HG03354 (cell line): ENCODE data around the gene TMEM11.

Source experiments
- ATAC-seq: cut with Tn5 transposase; IDR thresholded peaks from one replicate; pipeline ENCODE4 v1.9.1; 2021; ENCODE audit warnings: mild to moderate bottlenecking; ENCODE audit not compliant: unreplicated experiment, poor library complexity, severe bottlenecking

The TMEM11 gene

DNA sequence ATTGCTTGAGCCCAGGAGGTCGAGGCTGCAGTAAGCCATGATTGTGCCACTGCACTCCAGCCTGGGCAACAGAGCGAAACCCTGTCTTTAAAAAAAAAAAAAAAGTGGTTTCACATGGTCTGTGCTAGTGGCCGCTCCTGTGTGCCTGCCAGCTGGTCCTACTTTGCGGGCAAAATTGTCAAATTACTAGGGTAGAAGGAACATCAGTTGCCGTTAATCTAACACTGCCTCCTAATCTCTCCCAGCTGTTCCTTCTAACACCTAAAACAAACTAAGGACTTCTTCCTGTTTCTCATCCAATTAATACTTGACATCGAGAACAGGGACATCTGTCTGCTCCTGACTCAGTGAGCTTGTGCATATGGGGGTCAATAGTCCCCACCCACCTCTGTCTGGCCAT lies 23.9 kb downstream of the TMEM11 start:
- ATAC-seq = no peak

DNA sequence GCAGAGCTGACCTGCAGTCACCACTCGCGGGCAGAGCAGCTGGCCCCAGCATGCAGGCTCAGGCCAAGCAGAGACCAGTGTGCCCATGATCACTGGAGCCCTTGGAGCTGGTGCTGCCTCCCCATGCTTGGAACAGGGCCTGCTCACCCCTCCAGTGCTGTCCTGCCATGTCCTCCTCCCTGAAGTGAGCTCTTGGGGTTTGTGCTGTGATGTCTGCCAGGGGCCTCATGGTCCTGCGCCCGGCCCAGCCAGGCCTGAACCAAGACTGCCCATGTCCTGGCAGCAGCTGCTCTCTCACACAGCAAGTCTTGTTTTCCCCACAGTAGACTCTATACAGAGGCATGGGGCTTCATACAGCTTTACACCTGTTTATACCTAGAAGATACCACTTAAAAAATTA lies 24.6 kb downstream of the TMEM11 start:
- no peak for ATAC-seq

DNA sequence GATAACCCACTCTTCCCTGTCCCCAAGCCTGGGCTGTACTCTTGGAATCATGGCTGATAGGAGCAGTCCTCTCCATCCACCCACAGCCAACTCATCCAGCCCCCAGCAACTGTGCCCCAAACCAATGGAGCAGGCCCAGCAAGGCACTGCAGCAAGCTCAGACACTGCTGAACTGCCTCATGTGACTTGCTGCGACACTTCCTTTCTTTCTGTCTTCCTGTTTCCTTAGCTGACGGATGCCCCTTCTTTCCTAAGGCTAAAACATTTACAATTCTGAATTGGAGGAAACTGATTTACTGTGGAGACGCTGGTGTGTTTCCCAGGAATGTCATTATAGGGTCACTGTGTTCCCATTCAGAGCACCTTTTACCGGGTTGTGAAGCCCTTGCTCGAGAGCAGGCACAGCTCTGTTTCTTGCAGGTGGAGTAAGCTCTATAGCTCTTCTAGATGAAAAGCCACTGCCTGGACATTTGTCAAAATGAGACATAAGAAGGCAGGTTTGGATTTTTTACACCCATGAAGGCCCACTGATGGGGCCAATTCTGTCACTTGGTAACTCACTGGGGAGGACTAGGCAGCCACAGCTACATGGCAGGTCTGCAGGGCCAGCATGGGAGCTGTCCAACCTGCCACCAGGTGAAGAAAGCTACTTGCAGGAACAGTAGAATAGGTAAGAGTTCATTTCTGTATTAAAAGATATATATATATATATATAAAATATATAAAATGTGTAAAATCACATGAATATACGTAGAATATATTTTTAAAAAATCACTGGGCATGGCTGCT lies 27.4 kb downstream of the TMEM11 start:
- ATAC-seq = no peak

DNA sequence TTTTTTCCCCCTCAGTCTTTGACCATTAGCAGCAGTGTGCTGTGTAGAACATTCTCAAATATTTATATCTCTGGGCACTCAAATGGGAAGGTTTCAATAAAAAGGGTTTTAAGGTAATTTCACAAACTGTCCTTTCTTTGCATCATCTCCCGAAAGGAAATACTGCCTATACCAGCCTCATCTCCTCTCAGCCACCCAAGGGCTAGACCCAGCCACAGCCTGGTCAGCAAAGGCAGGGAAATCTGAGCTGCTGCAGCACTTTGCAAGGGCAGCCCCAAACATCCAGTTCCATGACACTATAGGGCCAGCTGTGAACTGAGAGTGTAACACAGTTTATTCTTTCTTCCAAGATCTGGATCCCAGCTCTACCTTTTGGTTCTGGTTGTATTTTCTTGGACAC lies 28.9 kb downstream of the TMEM11 start:
- ATAC-seq = no peak

DNA sequence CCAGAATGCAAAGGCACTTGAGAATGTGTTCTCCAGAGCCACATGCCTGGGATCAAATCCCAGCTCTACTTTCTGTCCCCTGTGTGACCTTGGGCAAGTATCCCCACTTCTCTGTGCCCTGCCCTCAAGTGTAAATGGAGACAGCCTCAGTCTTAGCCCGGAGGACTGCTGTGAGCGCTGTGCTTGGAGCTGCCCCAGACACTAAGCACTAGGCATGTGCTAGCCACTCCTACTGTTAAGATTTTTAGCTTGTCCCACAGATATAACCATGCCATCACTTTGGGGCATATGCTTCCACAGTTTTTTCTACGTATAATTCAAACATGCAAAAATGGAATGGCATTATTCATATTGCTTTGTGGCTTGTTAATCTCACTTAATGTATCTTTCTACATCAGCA lies 29.4 kb downstream of the TMEM11 start:
- ATAC-seq = no peak

DNA sequence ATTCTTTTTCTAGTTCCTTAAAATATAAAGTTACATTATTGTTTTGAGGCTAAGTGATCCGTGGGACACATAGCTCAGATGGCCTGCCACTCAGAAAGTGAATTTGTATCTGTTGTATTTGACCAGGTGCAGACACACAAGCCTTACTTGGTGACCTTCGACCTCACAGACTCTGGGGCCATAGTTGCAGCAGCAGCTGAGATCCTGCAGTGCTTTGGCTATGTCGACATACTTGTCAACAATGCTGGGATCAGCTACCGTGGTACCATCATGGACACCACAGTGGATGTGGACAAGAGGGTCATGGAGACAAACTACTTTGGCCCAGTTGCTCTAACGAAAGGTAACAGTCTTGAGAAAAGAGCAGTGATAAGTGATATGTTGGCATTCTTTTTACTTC lies 30.5 kb downstream of the TMEM11 start:
- ATAC-seq = no peak

DNA sequence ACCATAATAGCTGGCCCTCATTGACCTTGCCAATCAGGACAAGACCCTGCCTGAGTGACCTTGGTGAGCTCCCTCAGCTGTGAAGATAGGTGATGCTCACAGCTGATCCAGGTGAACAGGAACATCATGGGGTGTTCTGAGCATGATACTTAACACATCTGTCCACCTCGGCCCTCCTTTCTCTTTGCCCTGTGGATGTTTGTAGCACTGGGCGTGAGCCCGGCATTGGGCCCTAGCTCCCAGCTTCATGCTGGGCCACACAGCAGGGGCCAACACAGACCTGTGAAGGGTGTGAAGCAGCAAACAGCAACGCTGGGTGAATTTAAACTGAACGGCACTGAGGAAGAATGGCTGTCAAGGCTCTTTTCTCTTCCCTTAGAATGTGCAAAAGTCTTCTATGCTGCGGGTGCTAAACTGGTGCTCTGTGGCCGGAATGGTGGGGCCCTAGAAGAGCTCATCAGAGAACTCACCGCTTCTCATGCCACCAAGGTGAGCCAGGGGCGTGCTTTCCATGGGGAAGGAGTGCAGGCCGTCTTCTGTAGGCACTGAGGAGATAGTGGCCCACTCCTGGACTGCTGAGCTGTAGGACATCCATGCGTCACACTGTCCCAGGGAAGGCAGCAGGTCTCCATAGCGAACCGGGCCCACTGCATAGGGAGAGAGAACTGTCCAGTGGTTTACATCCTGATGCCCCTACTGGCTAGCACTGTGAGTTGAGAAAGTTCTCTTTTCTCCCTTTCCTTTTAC lies 35.9 kb downstream of the TMEM11 start:
- ATAC-seq = no peak

DNA sequence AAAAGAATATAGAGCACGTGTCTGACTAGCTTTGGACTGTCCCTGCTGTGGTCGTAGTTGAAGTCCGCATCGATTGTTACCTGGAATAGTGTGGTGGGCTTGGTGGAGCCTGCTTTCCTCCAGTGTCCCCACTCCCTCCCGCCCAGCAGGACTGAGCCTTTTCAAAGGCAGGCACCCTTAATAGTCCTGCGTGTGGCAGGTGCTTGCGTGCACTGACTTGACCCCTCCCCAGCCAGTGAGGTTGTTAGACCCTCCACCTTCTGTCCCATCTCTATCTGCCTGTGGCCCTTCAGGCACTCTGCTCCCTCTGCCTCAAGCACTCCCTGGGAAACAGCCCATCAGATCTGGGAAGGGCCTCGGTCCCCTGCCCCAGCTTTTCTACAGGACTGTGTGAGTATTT lies 36.6 kb downstream of the TMEM11 start:
- no peak for ATAC-seq

DNA sequence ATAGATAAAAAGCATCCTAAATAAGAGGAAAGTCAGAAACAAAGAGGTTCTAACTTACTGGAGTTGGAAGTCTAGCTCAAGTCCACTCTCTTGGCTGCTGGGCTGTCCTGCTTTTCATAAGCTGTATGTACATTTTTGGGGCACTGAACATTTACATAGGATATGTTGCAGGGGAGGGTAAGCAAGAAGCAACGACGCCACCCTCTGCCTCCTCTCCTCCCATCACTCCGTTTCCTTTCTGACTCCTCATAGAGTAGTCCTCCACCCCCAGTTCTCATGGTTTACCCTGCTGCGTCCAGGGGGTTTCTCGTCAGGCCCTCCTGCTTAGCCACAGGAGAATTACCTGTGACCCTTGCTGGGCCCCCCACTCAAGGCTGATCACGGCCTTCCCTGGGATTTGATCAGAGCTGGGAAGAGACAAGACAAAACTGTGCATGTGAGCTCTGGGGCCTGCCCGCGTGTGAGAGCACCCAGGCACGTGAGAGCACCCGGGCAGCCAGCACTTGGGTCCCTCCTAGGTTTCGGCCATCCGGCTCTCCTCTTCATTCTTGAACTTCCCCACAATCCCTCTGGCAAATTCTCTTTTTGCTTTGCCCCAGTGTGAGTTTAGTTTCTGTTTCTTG lies 37.1 kb downstream of the TMEM11 start:
- no peak for ATAC-seq

DNA sequence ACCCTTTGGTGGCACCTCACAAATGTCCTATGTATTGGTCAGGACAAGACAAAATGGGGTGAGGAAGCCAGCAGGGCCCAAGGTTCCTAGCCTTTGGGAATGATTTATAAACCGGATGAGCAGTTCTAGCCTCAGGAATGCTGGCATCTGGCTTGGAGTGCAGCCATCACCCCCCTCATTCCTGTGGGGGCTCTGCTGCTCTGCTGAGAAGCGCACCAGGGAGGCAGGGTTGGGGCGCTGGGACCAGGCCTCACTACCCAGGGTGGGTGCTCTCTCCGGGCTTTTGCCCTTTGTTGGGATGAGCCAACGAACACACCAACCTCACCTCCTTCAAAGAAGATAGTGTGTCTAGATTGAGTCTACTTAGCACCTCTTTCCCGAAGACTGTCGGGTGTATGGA lies 39.2 kb downstream of the TMEM11 start:
- ATAC-seq = no peak

DNA sequence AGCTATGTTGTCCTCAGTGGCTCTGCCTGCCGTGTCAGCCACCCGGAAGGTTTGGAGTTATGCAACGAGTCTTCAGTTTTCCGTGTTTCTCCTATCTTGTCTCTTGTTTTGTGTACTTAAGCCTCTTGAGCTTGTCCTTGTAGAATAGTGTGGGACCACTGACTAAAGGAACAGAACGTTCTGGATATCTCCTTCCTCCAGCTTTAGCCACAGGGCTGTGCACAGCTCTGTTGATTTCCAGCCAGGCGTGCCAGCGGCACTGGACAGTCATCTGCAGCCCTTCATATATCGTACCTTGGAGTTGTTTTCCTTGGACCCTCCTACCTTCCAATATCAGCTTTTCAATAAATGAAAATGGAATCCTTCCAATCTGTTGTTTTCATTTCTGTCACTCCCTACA lies 39.8 kb downstream of the TMEM11 start:
- ATAC-seq = no peak

DNA sequence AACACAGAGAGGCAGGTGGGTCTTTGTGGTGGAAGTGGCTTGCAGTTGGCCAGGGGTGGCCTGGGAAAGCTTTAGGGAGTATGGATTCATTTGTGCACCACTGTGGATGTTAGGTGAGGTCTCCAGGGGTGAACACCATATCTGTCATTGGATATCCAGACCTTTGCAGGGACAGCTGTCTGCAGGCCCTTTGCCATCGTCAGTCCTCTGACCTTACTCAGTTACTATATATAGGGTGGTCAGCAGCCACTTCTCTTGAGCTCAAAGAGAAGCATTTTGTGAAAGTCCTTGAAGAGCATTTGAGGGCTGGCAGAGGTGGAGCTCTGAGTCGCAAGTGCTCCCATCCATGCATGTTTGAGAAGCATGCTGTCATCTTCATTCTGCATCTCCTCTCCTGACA lies 40.4 kb downstream of the TMEM11 start:
- no peak for ATAC-seq

DNA sequence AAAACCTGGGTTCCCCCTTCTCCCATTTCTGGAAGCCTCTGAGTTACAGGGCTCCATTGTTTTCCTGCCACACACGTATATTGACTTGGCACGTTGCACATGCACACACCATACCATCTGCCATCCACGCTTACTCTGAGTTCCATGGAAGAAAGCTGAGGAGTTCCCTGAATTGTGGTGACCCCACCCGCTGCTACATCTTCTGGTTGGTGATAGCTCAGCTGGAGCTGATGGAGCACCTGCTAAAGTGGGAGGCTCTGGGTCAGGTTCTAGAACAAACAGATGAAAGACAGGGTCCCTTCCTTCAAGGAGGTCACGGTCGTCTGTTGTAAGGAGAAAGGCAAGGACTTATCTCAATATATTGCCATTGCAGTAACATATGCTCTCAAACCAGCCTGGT lies 41.1 kb downstream of the TMEM11 start:
- no peak for ATAC-seq

DNA sequence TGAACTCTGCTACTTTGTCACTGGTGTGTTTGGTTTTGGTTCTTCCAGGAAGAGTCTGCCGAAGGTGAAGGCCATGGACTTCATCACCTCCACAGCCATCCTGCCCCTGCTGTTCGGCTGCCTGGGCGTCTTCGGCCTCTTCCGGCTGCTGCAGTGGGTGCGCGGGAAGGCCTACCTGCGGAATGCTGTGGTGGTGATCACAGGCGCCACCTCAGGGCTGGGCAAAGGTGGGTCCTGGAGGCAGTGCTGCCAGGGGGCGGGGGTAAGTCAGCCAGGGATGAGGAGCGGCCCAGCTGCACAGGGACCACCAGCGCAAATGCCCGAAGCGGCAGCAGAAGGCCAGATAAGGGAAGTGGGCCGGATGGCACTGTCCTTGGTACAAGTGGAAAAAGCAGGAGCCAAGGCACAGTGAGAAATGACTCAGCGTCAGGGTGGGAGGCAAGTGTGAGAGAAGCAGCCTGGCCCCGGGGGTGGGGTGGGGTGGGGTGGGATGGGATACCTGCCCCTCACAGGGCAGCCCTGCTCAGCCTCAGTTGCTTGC lies 41.9 kb downstream of the TMEM11 start:
- no peak for ATAC-seq

DNA sequence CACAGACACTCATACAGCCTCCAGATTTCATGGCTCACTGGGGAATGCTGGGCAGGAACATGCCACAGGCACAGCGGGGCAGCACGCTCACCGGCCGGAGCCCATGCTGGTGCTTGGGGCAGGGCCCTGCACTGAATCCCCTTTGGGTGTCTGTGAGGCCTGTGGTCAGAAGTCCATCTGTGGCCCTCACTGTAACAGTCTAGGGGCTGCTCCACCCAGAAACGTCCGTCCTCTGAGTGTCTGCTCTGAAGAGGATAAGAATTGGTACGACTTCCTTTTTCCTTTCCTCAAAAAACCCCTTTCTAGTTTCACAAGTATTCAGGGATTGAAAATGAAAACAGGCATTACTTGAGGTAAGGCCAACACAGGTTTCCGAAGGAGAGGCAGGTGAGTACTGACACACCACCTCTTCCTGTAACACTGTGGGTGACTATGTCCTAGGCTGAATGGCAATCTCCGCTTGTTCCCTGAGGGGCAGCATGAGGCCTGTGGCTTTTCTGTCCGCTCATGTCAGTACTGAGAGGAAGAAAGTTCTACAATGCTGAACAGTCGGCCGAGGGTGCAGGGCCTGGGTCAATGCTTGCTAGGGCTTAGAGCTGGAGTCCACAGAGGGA lies 42.5 kb downstream of the TMEM11 start:
- peak; percentile 86 for ATAC-seq

DNA sequence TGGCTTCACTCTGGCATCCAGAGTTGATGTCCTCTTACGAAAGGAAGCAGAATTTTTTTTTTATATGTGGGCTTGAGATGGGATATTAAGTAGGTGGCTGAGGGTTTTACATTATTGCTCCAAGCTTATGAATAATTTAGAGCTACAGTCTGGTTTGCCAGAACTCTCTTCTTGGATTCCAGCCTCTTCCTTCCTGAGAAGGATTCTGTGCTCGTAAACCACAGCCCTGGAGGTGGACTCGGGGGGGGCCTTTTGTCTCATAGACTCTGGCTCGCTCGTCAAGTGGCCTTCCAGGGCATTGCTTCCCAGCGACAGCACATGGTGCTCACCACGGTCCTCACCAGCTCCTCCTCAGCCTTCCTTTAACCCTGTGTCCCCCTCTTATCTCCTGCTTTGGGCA lies 43.2 kb downstream of the TMEM11 start:
- ATAC-seq = no peak

DNA sequence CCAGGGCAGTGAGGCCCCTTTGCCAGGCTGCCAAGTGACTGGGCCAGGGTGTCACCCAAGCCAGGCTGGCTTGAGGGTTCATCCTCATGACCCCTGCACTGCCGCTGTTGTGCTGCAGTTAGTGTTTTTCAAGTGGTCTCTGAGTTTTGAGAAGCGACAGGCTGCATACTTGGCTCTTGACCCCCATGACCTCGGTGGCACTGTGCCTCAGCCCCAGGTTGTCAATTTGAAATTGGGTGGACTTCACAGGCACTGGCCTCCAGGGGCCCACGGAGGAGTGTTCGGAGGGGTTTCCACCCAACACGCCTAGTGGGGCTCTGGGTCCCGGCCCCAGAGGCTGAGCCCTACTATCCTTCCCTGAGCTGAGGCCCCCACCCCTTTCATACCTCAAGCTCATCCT lies 44.5 kb downstream of the TMEM11 start:
- no peak for ATAC-seq

DNA sequence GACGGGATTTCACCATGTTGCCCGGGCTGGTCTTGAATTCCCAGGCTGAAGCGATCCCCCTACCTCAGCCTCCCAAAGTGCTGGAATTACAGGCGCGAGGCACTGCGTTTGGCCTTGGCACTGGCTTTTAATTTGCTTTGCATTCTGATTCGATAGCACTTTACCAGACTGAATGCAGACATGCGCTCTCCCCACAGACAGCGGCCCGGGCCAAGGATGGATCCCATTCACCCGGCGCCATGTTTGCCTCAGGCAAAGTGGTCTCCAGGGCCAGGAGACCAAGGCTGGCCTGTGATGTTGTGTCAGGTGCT lies 45.5 kb downstream of the TMEM11 start:
- no peak for ATAC-seq

DNA sequence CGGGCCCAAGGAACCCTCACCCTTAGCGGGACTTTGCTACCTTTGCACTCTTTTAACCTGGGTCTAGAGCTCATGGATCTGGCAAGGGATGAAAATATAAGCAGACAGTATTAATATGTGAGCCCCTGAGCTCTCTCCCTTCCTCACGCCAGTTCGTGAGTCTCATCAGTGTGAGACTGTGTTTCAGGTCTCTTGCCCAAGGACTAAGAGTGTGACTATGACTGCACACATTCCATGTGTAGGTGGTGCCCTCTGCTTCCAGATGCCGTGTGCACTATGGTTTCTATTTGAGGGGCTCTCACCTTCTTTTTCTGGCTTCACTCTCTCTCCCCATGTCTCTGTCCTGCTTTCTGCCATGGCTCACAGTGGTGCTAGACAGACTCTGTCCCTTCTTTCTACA lies 46.7 kb downstream of the TMEM11 start:
- ATAC-seq = no peak

DNA sequence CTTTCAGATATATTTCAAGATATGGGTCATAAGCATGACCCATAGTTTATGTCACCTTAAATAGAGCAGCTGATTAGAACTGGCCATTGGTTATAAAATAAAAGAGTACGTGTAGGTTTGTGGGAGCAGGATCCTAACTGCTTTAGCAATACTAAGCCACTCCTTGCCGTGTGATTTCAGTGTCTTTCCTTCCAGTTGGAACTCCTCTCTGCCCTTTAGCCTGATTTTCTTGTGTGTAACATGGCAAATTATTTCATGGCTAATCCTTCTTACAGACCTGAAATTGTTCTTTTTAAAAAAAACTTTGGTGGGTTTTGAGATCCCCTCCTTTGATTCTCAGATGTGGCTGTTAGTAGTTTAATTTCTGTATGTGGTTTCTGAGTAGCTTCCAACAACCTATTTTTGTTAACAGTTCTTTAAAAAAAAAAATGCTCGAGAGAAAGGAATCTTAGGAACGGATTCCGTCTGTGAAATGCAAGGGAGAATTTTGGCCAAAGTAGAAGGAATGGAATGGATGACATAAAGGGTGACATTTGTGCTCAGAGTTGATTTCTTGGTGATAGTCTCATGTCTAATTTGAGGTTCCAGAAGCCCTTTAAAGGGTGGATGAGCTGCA lies 47.3 kb downstream of the TMEM11 start:
- no peak for ATAC-seq
